Measurements from ENCODE around the gene ARPC4.
"Not testable (repeated sequence)": the region's sequence is repeated elsewhere in the genome, so short reads cannot be mapped to it uniquely, and the experiment has no call there.

Gene ARPC4

DNA sequence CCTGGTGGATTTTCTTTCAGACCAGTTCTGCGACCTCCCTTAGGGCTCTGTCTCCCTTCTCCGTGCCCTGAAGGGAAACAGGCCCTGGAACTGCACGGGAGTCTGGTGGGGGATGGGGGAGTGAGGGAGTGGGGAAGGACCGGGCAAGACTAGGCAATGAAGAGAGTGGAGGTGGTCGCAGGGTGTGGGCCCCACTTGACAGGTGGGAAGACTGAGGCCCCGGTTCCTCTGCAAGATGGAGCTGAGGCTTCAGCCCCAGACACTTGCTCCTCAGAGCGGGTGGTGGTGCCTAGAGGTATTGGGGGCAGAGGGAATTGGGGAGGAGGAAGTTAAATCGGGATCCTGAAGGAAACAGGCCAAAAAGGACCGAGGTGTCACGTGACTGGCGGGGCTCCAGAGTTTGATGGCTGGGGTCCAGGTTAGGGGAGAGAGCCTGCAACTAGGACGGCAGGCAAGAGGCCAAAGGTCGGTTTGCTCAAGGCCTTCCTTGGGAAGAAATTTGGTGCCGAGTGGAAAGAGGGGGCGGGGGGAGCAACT, 22.5 kb upstream of the ARPC4 start:
- no peak for DNase-seq (ENCODE audit: low read depth)

DNA sequence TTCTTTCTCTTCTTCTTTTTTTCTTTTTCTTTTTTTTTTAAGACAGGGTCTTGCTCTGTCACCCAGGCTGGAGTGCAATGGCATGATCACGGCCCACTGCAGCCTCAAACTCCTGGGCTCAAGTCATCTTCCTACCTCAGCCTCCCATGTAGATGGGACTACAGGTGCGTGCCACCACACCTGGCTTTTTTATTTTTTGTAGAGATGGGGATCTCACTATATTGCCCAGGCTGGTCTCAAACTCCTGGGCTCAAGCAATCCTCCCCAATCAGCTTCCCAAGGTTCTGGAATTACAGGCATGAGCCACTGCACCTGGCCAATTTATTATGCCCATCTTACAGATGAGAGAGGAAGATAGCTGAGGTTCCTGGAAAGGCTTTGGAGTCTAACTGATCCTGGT, 21.9 kb upstream of the ARPC4 start:
- DNase-seq (ENCODE audit: low read depth): not testable (repeated sequence)

DNA sequence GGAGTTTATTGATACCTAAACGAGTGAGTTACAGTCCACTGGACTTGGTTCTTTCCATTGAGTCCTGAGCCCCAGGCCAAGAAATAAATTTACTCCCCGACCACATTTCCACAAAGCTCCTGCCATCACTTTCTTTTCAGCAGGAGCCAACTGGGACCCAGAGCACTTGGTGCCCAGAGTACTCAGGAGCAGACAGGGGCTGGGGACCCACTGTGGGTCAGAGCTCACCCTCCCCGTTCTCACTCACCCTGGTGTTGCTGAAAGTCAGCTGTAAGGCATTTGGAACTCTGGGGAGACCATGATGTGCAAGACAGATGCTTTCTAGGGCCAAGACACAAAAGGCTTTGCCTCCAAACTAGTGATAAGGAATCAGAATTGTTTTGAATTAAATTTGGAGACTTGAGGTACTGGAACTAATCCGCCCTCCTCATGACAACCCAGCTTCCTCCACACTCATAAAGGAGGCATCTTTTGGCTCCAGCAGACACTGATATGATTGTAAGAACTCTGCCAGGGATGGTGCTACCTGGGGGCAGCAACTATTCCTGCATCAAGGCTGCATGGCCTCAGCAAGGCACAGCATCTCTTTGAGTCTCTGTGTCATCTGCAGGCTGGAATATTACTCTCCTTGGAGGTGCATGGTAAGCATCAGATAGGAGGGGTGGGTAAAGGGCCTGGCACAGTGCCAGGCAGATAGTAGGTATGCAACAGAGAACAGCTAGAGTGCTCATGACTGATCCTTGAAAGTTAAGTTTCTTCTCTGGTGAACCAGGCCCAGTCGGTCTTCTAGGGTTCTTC, 15.8 kb upstream of the ARPC4 start:
- DNase-seq (ENCODE audit: low read depth): no peak

DNA sequence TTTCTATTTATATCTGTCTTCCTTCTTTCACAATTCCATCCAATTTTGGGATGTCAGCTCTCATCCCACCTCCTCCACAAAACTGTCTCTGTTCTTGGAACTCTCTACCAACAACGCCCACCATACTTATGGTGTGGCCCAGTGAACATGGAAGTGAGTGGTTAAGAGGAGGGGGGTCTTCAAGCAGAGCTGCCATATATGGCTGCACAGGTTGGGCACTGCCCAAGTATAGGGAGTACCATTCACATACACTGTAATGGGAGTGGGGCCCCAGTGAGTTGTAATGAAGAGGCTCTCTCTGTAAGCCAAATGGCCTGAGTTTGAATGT, 15.2 kb upstream of the ARPC4 start:
- DNase-seq (ENCODE audit: low read depth): no peak

DNA sequence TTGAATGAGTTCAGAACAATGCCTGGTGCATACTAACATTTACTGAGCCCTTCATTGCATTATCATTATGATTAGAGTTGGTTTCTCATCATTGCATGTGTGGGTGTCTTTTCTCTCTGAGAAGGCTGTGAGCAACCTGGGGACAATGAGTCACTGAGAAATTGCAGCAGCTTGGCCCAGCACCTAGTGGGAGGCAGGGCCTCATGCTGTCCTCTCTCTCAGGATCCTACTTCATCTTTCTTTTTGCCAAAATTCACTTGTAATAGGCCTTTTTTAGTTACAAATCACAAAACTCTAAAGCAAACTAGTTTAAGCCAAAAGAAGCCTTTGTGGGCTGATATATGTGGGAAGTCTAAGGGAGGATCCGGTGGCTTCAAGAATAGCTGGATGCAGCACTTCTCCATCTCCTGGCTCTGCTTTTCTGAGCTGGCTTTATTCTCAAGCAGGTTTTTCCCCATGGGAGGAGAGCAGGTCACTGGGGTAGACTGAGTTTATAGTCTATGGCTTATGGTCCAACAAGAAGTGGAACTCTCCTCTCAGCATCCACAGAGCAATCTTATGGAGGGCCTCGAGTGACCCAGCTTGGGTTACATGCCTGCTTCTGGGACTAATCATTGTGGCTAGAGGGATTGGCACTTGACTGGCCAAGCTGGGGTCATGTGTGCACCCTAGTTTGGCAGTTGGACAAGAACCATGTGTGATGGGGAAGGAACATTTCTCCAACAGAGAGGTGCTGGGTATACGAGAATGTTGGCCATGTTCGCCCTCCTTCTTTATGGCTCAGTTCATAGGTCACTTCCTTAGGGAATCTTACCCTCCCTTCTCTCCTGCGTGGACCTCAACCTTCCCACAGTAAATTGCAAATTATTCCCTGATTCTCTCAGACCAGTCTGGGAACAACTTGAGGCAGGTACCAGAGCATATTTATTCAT, 14.5 kb upstream of the ARPC4 start:
- no peak for DNase-seq (ENCODE audit: low read depth)

DNA sequence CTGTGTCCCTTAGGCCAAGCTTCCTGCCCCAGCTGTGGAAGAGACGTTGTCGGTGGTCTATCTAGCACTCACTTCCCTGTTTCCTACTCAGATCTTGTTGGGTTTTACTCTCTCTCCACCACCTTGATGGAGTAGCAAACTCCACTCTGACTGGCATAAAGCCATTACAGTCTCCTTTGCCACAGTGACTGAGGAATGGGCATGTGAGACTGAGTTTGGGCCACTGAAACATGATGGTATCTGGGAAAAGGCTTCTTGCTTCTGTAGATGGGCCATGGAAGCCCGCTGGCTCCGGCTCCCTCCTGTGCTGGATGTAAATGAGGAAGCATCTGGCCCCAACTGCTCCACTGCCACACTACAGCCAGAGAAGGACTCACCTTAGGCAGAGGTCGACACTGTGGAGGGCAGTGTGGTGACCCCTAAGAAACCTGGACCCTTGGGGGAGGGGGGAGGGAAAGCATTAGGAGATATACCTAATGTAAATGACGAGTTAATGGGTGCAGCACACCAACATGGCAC, 13.7 kb upstream of the ARPC4 start:
- DNase-seq (ENCODE audit: low read depth): no peak

DNA sequence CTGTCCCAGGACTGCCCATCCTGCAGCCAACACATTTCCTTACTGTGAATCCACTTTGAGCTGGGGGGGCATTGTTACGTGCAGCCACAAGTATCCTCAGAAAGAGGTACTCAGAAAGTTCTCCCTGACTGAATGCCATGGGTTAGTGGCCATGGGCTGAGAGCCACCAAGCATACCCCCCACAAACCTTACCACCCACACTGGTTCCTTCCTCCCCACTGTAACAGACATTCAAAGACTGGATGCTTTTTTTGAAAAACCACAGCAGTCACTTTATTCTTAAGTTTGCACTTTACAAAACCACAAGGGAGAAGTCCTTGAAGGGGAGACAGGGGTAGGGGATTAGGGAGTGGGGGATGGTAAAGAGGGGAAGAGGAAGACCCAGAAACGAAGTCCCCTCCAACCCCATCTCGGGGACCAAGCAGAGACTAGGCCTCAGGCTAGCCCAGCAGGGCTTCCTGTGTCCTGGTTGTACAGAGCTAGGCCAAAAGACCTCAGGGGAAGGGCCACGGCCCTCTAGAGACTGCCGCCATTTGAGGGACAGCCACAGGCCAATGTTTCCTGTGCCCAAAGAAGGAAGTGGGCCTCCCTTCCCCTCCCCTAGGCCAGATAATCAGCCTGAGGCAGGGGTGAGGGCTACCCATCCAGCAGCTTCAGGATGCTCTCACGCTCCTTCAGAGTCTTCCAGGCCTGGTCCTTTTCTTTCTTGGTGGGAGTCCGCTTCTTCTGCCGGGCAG, 13.0 kb upstream of the ARPC4 start:
- DNase-seq (ENCODE audit: low read depth): no peak

DNA sequence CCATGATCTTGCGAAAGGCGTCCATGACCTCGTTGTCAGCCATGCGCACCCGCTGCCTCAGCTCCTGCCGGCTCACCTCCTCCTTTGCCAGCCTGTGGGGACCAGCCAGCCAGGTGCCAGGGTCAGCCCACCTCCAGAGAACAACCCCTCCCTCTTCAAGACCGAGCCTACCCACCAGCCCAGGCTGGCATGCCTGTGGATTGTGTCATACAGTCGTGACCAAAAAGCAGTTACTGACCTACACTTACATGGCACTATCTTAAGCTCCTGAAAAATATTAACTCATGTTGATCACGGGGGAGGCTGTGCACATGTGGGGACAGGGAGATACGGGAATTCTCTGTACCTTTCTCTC, 12.4 kb upstream of the ARPC4 start:
- no peak for DNase-seq (ENCODE audit: low read depth)

DNA sequence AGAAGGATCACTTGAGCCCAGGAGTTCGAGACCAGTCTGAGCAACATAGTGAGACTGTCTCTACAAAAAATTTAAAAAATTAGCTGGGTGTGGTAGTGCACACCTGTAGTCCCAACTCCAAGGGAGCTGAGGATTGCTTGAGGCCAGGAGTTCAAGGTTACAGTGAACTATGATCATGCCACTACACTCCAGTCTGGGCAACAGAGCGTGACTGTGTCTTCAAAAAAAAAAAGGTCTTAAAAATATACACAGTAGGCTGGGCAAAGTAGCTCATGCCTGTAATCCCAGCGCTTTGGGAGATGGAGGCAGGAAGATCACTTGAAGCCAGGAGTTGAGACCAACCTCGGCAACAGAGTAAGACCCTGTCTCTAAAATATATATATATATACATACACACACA, 12.0 kb upstream of the ARPC4 start:
- DNase-seq (ENCODE audit: low read depth): no peak

DNA sequence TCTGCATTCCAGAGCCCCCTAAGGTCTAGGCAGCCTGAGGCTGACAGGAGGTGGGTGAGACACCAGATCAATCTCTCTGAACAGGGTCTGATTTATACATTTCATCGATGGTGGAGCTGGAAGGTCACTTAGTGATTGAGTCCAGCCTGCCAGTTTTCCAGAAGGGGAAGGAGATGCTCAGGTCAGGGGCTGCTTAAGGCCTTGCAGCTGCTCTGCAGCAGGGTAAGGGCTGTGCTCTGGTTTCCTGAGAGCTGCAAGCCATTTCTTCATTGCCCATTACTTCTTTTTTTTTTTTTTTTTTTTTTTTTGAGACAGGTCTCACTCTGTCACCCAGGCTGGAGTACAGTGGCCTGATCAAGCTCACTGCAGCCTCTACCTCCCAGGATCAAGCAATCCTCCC, 11.3 kb upstream of the ARPC4 start:
- no peak for DNase-seq (ENCODE audit: low read depth)

DNA sequence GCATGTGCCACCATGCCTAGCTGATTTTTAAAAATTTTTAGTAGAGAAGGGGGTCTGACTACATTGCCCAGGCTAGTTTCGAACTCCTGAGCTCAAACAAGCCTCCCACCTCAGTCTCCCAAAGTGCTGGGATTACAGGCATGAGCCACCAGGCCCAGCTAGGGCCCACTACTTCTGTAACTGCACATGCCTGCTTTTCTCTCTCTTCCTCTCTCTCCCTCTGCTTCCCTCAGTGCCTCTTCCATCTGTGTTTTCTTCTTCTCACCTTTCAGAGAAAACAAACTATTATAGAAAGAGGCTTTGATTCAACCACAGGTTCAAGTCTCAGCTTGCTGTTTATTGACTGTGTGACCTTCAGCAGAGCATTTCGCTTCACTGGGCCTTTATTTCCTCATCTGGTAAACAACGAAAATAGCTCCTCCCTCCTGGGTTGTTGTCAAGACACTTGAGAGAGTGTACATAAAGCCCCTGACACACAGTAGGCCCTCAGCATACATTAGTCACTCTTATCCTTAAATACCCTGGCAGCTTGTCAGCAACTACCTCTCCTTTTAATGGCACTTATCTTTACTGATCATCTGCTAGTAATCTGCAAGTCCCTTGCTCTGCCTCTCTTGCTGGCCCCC, 10.8 kb upstream of the ARPC4 start:
- no peak for DNase-seq (ENCODE audit: low read depth)

DNA sequence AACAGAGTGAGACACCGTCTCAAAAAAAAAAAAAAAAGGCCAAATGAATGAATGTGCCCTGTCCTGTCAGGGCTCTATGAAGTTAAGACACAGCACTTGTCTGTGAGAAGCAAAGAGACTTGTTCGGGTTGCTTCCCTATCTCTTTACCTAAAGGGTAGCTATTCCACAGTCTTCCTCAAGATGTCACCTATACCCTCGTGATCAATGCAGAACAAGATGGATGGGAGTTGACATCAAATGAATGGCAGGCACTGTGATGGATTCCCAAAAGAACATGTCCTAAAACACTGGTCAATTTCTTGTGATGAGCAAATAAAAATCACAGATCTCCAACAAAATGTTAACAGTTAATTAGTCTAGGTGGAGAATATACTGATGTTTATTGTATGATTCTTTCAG, 10.1 kb upstream of the ARPC4 start:
- no peak for DNase-seq (ENCODE audit: low read depth)

DNA sequence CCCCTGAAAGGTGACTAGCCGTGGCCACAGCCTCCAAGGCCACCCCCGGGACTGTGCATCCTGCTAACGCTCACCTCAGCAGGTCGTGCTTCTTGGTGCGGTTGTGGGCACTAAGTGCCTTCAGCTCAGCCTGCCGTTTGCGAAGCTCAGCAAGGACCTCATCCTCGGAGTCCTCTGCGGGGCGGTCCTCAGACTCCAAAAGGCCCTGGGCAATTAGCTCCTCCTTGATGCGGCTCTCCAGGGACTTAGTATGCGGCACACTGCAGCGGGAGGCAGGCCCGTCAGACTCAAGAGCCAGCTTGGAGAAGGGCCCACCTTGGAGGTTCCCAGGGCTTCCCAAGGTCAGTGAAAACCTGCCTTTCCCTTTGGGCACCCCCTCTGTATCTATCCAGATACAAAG, 8.9 kb upstream of the ARPC4 start:
- no peak for DNase-seq (ENCODE audit: low read depth)

DNA sequence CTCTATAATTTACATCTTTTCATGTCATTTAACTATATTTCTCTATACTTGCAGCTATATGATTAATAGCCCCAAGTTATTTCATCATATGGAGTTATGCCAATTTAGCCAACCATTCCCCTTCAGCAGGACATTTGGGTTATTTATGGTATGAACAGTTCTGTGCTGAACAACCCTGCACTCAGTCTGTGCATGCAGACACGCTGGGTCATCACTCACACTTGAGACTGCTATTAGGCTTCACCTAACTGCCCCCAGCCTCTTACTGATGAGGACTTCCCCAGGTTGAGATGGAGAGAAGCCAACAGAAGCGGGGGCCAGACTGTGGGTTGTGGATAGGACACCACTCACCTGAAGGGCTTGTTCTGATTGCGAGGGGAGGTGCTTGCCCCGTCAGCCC, 7.9 kb upstream of the ARPC4 start:
- no peak for DNase-seq (ENCODE audit: low read depth)

DNA sequence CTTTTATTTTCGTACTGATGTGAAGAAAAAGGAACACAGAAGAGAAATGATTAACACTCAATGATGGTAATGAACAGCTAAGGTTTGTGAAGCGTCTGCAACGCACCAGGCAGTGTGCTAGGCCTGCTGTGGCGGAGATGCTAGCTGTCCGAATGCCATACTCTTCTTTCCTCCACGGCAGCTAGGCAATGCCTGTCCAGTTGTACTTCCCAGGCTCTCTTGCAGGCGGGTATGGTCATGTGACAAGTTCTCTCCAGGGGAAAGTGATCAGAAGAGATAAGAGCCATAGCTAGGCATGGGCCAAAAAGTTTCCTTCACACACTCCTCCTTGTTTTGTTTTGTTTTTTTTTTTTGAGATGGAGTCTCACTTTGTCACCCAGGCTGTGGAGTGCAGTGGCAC, 7.3 kb upstream of the ARPC4 start:
- no peak for DNase-seq (ENCODE audit: low read depth)

DNA sequence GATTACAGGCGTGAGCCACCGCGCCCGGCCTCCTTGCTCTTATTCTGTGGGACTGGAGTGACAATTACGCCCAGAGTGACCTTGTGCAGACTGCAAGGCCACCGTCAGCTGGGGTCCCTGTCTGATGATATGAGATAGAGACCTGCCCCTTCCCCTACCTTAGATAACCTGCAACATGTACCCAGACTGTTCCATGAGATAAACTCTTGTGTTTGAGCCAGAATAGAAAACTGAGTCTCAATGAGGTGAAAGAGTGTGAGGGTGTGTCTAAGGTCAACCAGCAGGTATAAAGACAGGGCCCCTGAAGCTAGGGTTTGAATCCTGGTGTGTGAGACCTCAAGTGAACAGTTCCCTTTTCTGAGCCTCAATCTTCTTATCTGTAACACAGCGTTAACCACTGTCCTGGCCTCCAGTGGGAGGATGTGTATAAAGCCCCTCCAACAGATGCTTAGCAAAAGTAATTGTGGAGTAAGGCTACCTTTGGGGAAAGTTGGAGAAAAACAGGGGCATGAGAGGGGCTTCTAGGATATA, 6.6 kb upstream of the ARPC4 start:
- DNase-seq (ENCODE audit: low read depth): no peak

DNA sequence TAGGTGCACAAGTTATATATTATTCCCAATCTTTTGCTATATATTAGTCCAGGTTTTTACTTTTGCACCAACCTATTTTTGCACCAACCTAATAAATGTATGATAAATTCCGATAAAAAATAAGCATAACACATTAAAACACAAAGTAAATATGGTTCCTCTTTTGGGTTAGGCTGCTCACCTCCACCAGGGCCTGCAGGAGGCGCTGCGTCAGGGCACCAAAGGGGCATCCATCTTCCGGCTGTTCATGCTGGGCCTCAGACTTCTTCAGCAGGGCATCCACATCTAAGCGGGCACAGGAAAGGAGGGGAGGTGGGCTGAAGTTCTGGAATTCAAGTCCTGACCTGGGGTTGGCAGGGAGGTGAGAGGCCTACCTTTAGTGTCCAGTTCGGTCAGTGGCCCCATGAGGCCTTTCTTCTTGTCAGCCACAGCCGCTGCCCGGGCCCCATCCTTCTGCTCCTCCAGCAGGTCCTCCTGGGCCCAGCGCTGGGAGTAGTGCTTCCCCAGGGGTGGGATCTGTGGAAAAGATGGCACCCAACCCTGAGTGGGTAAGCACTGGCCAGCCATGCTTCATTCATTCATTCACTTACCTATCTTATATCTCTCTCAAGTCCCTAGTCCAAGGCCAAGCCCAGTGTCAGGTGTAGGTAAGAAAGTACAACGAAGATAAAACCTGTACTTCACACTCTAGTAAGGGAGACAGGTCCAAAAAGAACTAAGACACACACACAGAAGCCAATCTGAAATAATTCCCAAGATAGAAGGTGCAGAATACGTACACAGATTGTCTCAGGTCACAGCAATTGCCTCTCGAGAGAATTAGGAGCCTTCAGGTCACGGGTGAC, 5.8 kb upstream of the ARPC4 start:
- no peak for DNase-seq (ENCODE audit: low read depth)

DNA sequence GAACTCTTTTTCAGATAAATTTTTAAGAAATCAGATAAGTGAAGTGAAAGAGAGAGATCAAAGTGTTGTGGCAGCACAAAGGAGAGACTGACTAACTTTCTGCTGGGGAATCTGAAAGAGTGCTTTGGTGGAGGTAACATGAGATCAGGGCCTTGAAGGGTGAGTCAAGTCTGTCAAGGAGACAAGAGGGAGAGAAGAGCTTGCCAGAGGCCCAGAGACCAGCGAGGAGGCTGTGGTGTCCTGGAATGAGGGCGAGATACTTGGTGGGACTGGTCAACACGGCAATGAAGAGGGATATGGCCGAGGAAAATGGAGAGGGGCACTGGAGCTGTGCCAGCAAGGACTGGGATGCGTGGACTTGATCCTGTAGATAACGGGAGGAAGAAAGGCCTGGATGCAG, 5.2 kb upstream of the ARPC4 start:
- no peak for DNase-seq (ENCODE audit: low read depth)

DNA sequence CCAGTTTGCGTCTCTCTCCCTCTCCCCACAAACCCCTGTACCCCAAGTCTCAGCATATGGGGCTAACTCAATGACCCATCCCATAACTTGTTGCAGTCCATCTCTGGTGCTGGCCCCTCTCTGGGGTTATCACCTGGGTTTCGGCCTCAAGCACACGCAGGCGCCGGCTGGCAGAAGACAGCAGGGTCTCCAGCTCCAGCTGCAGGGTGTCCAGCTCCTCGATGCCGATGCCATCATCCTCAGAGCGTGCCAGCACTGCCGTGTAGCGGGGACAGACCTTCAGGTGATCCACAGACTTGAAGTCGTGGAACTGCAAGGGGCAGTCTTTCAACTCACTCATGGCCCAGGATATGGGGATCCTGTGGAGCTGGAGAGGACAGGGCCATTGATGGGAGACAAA, 1.8 kb upstream of the ARPC4 start:
- no peak for DNase-seq (ENCODE audit: low read depth)

DNA sequence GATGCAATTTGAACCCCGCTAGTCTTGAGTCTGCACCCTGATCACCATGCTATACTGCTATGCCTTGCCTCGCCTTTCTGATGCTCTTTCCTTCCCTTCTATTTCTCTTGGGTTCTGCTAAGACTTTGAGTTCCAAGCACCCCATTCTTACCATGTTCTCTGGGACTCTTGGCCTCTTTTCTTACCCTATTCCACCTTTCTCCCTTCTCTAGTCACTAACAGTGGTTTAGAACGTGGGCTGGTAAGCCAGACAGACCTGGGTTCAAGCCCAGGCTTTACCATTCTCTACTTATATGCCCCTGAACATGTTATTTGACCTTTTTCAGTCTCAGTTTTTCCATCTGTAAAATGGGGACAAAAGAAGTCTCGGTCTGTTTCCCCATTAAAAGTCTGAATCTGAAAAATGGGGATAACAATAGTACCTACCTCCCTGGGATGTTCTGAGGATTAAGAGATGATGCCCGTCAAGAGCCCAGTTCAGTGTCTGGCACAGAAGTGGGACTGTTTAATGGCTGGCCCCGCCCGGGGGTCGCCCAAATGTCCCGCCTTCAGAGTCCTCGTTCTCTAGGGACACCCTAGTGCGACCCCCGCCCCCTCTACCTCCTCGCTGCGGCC, 985 bp upstream of the ARPC4 start:
- no peak for DNase-seq (ENCODE audit: low read depth)

Data from T follicular helper cell (primary cell).